ENCODE measurements around the gene LMBR1.
"Not testable (repeated sequence)": the region's sequence is repeated elsewhere in the genome, so short reads cannot be mapped to it uniquely, and the experiment has no call there.

Gene LMBR1

DNA sequence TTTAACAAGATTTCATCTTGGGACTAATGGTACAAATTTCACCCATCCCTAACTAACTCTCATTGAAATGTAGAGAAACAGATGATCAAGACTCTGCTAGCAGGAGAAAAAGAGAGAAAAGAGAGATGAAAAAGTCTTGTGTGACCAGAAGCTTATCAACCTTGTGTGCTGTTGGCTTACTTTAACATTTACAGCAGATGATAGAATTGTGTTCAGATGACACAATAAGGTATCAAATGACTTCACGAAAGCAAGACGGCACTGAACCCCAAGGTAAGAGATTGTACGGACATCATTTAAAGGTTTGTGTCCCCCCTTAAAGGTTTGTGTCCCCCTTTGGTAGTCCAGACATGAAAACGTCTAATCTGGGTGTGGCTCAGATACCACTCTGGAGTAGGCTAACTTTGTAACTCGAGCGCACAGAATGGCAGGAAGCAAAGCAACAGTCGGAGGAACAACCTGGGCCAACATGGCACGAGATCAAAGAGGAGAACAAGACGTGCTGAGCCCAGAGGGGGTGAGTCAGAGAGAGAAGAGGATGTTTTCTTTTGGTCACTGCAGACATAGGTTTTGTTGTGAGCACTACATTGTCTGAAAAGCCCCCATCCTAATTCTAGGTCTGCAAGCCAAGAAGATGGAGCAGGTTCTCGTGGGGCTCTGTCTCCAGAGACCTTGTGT lies 10.4 kb upstream of the LMBR1 start:
- peak; percentile 59 for DNase-seq

DNA sequence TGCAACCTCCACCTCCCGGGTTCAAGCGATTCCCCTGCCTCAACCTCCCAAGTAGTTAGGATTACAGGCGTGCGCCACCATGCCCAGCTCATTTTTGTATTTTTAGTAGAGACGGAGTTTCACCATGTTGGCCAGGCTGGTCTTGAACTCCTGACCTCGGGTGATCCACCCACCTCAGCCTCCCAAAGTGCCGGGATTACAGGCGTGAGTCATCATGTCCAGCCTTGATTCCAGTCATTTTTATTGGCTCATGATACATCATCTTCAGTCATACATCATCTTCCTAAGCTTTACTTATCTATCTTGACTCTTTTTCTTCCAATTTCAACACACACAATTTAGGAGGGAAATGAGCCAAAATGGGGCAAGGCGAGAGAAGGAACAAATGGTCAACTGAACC lies 7.1 kb upstream of the LMBR1 start:
- not testable (repeated sequence) for DNase-seq

DNA sequence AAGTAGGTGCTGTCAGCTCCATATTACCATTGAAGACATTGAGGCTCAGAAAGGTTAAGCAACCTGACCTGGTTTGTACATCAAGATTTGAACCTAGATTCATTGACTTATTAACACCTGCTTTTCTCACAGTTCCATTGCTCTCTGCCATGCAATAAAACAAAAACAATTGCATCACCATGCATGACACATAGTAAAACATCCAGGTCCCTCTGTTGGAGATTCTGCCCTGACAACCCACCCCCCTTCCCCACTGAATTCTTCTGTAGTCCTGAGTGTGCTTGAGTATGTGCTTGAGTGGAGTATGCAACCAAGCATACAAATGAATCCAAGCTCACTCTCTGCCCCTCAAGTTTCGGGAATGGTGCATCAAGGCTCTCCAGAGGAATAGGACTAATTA lies 6.0 kb upstream of the LMBR1 start:
- DNase-seq, result no peak

DNA sequence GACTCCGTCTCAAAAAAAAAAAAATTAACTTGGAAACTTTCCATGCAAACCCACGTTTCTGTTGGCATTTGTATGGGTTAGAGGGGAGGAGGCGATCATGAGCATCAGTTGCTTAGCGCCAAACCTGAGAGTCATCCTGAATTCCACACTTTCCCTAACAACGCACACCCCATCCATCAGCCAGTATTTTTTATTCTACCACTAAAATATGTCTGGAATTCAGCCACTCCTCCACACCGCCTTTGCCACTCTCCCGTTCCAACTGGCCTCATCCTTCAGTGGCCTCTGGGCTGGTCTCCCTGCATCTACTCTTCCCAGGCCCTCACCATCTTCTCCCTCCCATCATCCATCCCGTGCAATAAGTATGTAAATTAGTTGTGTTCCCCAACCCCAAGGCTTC lies 4.7 kb upstream of the LMBR1 start:
- DNase-seq, result no peak

DNA sequence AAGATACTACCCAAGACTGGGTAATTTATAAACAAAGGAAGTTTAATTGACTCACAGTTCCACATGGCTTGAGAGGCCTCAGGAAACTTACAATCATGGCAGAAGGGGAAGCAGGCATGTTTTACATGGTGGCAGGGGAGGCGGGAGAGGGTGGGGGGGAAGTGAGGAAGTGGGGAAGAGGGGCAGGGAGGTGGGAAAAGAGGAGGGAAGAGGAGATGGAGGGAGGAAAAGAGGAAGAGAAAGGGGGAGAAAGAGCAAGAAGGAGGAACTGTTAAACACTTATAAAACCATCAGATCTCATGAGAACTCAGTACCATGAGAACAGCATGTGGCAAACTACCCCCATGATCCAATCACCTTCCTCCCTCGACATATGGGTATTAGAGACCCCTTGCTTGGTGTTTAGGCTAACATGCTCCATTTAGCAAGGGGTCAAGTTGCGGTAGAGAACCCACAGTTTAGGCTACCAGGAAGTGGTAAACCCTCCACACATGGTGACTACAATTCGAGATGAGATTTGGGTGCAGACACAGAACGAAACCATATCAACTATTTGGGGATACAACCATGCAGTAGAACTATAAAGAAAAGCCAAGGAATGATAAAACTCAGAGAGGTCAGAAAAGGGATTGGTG lies 3.5 kb upstream of the LMBR1 start:
- DNase-seq, result no peak

DNA sequence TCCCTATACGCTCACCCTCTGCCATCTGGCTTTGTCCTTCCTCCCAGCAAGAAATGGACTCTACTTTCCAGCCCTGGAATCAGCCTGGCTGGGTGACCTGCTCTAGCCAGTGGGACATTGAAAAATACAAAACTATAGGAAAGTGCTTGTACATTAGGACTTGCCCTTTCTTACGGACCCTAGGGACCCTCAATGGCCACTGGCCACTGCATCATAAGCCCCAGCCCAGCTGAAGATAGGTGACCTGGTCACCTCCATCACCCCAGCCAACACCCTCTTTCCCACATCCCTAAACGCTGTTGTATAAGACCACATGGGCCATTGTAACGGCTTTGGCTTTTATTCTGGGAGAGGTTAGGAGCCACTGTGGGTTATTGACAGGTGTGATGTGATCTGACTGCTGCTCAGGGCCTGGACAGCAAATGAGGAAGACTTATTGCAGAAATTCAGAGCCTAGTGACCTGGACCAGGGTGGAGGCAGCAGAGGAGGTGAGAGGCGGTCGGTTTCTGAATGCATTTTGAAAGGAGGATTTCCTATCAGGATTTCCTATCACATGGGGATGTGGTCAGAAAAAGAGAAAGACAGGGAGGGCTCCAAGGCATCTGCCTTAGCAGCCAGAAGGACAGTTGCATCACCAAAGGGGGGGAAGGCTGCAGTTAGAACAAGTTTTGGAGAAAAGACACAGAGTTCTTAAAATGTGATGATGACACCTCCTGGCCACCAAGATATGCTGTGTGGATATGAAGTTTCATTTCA lies 2.2 kb upstream of the LMBR1 start:
- no peak for DNase-seq

DNA sequence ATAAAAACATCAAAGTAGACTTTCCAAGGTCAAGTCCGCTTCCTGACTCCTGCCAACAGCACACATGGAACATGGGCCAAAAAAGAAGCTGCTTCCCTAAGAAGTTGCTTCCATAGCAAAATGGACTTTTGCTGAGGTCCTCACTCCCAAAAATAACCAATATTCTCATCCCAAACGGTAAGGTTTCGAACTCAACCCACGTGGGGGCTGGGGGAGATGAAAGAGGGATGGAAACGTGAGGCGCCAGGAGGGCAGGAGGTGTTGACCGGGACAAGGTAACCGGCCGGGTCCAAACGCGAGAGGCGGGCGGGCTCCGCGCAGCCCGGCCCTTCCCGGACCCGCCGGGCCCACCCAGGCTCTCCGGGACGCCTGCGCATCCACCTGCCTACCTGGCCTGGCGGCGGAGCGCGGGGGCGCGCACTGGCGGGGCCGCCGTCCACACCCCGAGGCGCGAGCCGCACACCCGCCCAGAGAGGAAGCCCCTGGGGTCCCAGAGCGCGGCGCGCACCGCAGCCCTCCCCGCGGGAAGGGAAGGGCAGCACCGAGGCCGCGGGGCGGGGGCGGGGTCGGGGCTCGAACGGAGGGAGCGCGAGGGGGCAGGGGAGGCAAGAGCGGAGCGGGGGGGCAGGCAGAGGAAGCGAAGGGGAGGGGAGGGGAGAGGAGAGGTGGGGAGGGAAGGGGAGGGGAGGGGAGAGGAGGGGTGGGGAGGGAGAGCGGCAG lies 742 bp downstream of the LMBR1 start:
- peak; percentile 59 for DNase-seq

DNA sequence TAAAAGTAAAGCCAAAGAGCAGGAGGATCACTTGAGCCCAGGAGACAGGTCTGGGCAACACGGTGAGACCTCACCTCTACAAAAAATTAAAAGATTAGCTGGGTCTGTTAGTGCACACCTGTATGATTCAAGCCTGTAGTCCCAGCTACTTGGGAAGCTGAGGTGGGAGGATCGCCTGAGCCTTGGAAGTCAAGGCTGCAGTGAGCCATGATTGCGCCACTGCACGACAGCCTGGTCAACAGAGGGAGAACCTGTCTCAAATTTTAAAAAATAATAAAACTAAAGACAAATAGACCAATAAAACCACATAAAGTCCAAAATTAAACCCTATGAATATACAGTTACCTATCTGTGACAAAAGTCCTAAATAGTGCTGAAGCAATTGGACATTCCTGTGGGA lies 3.2 kb downstream of the LMBR1 start:
- DNase-seq, result no peak

DNA sequence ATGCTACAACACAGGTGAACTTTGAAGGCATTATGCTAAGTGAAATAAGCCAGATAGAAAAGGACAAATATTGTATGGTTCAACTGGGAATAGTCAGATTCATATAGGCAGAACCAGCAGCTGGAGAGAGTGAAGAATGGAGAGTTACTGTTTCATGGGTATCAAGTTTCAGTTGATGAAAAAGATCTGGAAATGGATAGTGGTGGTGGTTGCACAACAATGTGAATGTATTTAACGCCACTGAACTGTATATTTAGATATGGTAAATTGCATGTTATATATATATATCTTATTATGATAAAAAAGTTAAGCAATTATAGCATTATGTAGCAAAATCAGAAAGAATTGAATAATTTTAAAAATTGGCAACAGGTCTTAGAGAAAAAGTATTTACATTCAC lies 3.9 kb downstream of the LMBR1 start:
- DNase-seq, result no peak

DNA sequence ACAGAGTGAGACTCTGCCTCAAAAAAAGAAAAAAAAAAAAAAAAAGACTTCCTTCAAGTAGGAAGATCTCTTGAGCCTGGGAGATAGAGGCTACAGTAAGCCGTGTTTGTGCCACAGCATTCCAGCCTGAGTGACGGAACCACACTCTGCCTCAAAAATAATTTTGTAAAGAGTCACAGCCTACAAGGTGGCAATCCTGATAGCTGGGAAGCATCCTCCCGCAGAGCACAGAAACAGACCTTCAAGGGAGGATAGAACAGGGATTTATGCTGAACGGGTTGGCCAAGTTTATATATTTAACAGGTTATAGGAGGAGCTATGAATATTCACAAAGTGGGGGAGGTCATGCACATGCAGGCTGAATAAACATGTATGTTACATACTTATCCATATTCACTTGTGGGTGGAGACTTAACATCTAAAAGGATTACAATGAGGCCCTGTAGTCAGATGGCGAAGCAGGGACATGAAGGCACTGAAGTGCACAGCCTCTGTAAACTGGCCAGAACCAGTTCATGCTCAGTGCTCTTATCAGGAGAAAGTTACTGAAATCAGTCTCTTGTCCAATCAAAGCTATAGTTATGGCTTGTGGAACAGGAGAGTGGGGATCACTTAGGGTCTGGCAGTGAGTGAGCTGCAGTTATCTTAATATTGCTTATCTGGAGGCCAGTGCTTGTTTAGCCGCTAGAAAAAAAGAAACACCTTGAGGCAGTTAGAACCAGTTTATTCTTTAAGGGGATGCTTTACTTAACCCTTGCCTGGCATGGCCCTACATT lies 6.8 kb downstream of the LMBR1 start:
- no peak for DNase-seq

DNA sequence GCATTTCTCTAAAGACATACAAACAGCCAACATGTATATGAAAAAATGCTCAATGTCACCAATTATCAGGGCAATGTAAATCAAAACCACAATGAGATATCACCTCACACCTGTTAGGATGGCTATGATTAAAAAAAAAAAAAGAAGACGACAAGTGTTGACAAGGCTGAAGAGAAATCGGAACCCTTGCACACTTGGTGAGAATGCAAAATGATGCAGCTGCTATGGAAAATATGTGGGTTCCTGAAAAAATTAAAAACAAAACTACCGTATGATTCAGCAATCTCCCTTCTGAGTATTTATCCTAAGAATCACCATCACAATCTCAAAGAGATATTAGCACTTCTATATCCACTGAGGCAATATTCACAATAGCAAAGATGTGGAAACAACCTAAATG lies 11.3 kb downstream of the LMBR1 start:
- no peak for DNase-seq

DNA sequence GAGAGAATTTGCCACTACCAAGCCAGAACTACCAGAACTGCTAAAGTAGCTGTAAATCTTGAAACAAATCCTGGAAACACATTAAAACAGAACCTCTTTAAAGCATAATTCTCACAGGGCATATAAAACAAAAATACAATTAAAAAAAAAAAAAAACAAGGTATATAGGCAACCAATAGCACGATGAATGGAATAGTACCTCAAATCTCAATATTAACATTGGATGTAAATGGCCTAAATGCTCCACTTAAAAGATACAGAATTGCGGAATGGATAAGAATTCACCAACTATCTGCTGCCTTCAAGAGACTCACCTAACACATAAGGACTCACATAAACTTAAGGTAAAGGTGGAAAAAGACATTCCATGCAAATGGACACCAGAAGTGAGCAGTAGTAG lies 17.2 kb downstream of the LMBR1 start:
- DNase-seq, result no peak

DNA sequence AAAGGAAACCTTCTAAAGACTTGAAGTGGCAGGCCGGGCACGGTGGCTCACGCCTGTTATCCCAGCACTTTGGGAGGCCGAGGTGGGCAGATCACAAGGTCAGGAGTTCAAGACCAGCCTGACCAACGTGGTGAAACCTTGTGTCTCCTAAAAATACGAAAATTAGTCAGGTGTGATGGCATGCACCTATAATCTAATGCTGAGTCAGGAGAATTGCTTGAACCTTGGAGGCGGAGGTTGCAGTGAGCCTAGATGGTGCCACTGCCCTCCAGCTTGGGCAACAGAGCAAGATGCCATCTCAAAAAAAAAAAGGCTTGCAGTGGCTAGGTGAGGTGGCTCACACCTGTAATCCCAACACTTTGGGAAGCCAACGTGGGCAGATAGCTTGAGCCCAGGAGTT lies 24.6 kb downstream of the LMBR1 start:
- not testable (repeated sequence) for DNase-seq

DNA sequence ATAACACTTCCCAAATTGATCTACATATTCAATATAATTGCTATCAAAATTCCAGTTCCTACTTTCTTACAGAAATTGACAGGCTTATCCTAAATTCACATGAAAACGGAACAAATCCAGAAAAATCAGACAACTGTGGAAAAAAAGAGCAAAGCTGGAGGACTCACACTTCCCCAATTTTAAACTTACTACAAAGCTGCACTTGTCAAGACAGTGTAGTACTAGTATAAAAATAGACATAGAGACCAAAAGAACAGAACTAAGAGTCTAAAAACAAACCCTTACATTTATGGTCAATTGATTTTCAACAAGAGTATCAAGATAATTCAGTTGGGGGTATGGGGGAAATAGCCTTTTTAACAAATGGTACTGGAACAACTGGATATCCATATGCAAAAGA lies 27.5 kb downstream of the LMBR1 start:
- no peak for DNase-seq

DNA sequence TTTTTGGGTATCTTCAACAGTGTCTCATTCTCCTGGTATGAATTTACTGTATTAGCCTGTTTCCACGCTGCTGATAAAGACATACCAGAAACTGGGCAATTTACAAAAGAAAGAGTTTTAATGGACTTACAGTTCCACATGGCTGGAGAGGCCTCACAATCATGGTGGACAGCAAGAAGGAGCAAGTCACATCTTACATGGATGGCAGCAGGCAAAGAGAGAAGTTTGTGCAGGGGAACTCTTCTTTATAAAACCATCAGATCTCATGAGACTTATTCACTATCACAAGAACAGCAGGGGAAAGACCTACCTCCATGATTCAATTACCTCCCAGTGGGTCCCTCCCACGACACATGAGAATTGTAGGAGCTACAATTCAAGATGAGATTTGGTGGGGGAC lies 31.0 kb downstream of the LMBR1 start:
- not testable (repeated sequence) for DNase-seq

DNA sequence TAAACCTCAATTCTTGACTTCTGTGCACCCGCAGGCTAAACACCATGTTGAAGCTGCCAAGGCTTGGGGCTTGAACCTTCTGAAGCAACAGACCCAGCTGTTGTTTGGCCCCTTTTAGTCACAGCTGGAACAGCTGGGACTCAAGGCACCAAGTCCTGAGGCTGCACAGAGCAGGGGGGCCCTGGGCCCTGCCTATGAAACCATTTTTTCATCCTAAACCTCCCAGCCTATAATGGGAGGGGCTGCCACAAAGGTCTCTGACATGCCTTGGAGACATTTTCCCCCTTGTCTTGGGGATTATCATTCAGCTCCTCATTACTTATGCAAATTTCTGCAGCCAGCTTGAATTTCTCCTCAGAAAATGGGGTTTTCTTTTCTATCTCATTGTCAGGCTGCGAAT lies 31.8 kb downstream of the LMBR1 start:
- no peak for DNase-seq

DNA sequence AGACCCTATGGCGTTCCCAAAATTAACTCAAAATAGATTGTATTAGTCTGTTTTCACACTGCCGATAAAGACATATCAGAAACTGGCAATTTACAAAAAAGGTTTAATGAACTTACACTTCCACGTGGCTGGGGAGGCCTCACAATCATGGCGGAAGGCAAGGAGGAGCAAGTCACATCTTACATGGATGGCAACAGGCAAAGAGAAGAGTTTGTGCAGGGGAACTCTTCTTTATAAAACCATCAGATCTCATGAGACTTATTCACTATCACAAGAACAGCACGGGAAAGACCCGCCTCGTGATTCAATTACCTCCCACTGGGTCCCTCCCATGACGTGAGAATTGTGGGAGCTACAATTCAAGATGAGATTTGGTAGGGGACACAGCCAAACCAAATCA lies 32.9 kb downstream of the LMBR1 start:
- not testable (repeated sequence) for DNase-seq

DNA sequence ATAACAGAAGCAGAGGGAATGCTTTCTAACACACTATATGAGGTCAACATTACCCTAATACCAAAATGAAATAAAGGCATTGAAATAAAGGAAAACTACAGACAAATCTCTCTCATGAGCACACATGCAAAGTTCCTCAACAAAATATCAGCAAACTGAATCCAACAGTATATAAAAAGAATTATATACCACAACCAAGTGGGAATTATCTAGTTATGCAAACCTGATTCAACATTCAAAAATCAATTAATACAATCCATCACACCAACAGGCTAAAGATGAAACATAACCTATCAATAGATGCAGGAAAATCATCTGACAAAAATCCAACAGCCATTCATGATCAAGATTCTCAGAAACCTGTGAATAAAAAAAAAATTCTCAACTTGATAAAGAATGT lies 34.5 kb downstream of the LMBR1 start:
- DNase-seq, result no peak

DNA sequence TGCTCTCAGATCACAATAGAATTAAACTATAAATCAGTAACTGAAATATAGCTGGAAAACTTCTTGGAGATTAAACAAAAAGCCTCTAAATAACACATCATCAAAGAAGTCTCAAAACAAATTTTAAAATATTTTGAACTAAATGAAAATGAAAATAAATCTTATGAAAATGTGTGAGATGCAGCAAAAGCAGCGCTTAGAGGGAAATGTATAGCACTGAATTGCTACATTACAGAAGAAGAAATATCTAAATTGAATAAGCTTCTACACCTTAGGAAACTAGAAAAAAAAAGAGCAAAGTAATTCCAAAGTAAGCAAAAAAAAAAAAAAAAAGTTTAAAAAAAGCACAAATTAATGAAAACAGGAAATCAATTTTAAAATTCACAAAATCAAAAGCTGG lies 35.2 kb downstream of the LMBR1 start:
- DNase-seq, result no peak

DNA sequence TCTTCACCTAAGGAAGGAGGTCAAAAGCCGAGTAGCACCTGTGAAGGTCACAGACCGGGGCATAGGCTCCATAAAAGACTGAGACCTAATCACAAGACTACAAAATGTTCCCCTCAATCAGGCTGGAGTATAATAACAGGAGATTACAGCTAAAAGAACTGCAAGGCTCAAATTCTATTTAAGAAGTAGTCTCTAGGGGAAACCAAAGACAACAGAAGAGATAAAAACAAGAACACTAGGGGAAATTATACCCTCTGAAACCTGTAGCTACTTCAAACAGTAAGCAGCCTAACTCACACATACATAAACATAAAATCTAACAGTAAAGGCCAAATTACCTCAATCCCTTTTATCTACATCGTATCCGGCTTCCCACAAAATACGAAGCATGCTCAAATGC lies 38.3 kb downstream of the LMBR1 start:
- no peak for DNase-seq

DNA sequence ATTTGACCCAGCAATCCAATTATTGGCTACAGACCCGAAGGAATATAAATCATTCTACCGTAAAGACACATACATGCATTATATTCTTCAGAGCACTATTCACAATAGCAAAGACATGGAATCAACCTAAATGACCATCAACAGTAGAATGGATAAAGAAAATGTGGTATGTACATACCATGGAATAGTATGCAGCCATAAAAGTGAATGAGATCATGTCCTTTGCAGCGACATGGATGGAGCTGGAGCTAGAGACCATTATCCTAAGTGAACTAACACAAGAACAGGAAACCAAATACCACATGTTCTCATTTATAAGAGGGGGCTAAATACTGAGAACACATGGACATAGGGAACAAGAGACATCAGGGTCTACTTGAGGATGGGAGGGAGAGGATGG lies 44.0 kb downstream of the LMBR1 start:
- no peak for DNase-seq

DNA sequence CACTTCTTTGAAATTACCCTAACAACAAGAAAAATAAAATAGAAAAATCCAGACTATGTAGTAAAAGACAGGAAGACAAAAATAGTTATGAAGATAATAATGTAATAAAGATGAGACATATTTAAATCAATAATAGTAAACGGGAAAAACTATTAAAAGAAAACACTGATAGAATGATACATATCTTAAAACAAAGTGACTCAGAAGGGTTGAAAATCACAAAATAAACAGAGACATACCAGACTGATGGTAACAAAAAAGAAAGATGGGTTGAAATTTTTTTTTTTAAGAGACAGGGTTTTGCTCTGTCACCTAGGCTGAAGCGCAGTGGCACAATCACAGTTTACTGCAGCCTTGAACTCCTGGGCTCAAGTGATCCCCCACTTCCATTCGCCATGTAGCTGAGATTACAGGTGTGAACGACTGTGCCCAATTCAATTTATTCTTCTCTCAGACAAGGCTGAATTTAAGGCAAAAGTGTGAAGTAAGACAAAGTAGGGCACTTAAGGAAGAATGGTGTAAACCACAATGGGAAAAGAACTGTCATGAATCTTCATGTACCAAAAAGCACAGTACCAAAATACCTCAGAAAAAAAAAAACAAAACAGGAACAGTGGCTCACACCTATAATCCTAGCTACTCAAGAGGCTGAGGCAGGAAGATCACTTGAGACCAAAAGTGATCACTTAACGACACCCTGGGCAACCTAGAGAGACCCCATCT lies 47.4 kb downstream of the LMBR1 start:
- DNase-seq, result no peak

Data from activated gamma-delta T cell treated with Interleukin-2 at 50 U/mL for 16 hours (primary cell).